Ascending aorta (tissue), 2 donors: ENCODE data around the gene JAZF1. TPM values are rescaled to one million over a fixed set of nuclear protein-coding genes. Genes with fewer than 3 reads are reported as not detected.

Experiments used
- DNase-seq, 2 donors: peaks; one replicate each; pipeline ENCODE4 v3.0.0-alpha.2; 2019; ENCODE audit warnings: low spot score in 2 of 2
- H3K27ac ChIP-seq, 2 donors: fragments of 200-600 bp; sonication (generic); one replicate each; pipeline ENCODE4 v1.5.1; 2016 to 2017; ENCODE audit warnings: mild to moderate bottlenecking in 1 of 2
- H3K27me3 ChIP-seq: fragments of 200-600 bp; sonication (generic); one replicate; pipeline ENCODE4 v1.5.1; 2017
- H3K36me3 ChIP-seq, 2 donors: fragments of 200-600 bp; sonication (generic); one replicate each; pipeline ENCODE4 v1.5.1; 2016
- H3K4me1 ChIP-seq, 2 donors: fragments of 200-600 bp; sonication (generic); one replicate each; pipeline ENCODE4 v1.5.1; 2016 to 2017; ENCODE audit warnings: mild to moderate bottlenecking in 1 of 2
- H3K4me3 ChIP-seq, 2 donors: fragments of 200-600 bp; sonication (generic); one replicate each; pipeline ENCODE4 v1.5.1; 2016 to 2017; ENCODE audit warnings: mild to moderate bottlenecking in 1 of 2
- H3K9me3 ChIP-seq, 2 donors: fragments of 200-600 bp; sonication (generic); one replicate each; pipeline ENCODE4 v1.5.1; 2016
- intact Hi-C: fragments of 100-400 bp; cut with DNase I; formaldehyde crosslinking; loops from one replicate; pipeline ENCODE4 v1.15.1; 2023
- total RNA-seq: library from RNA; depleted of rRNA; stranded (reverse); fragments of >200 nt; gene quantifications from one replicate; pipeline ENCODE4 v1.1.0, GENCODE V29; 2016
- TF ChIP-seq, protein P1 (sequence below), 3 experiments: fragments of 200-600 bp in 2 of 3; fragments of 450-650 bp in 1 of 3; sonication (generic) in 2 of 3; IDR thresholded peaks; one replicate each; pipeline ENCODE4 v1.5.1; 2016 to 2019; ENCODE audit warnings: antibody characterized with exemption in 3 of 3, mild to moderate bottlenecking in 1 of 3, moderate library complexity in 1 of 3

Gene JAZF1
- total RNA-seq, 1 donor from 2014 or later, result 37.7 TPM

DNA sequence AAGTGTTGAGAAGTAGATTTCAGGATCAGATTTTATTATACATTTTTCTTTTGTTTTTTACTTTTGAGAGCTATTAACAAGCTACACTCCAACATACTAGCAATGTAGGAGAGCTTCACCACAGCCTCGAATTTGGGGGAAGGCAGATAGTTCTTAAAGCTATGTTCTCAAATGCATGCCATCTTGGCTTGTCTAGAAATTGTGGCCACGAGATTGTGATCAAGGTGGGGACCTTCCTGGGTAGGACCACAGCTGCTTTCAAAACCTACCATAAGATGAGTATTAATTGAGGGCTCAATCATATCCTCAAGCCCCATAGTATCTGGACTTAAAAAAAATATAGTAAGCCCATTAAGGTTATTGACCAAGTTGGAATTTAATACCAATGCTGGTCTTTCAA lies 27.9 kb upstream of the JAZF1 start:
- intact Hi-C loops, result no loop called here
- H3K4me3 ChIP-seq, result no peak overlapping the region

DNA sequence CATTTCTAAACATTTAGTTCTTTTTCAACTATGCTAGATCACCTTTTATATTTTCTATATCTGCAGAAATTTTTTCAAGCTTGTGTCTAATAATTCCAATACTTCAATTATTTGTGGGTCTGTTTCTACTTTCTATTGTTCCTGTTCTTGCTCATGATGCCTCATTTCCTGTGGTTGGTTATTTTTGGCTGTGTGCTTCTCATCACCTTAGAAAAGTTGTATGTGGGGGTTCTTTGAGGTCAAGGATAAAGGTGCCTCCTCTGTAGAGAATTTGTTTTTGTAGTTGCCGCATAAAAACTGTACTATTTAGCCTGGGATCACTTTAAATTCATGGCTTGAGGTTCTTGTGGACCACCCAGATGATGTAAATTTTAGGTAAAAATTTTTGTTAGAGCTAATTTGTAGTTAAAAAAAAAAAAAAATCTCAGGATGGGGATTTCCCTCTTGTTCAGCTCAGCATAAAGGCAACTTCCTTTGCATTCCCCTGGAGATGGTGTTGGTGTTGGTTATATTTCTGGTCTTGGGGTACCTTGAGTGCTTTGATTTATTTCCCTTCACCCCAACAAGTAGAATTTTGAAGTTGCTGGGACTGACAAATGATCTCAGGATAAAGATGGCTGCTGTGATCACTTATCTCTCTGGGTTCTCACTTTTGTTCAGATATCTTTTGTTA lies 27.0 kb upstream of the JAZF1 start:
- DNase-seq, result no peak
- intact Hi-C loops, result no loop called here
- no peaks in the 10 kb centered on the region for H3K27me3 ChIP-seq
- no peaks in the 10 kb centered on the region for H3K36me3 ChIP-seq
- H3K27ac ChIP-seq, result no peak overlapping the region
- H3K9me3 ChIP-seq, result no peaks in the 10 kb centered on the region
- no peaks in the 10 kb centered on the region for H3K4me1 ChIP-seq
- TF ChIP-seq, protein P1, sequence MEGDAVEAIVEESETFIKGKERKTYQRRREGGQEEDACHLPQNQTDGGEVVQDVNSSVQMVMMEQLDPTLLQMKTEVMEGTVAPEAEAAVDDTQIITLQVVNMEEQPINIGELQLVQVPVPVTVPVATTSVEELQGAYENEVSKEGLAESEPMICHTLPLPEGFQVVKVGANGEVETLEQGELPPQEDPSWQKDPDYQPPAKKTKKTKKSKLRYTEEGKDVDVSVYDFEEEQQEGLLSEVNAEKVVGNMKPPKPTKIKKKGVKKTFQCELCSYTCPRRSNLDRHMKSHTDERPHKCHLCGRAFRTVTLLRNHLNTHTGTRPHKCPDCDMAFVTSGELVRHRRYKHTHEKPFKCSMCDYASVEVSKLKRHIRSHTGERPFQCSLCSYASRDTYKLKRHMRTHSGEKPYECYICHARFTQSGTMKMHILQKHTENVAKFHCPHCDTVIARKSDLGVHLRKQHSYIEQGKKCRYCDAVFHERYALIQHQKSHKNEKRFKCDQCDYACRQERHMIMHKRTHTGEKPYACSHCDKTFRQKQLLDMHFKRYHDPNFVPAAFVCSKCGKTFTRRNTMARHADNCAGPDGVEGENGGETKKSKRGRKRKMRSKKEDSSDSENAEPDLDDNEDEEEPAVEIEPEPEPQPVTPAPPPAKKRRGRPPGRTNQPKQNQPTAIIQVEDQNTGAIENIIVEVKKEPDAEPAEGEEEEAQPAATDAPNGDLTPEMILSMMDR (IDR thresholded peaks at IDR 0.05), result no peak
- H3K4me3 ChIP-seq, result no peak overlapping the region

More for the DNA sequence above, 27.9 kb upstream of the JAZF1 start:
- no peaks in the 10 kb centered on the region for H3K27me3 ChIP-seq
- no peaks in the 10 kb centered on the region for H3K4me1 ChIP-seq
- no peak overlapping the region for H3K27ac ChIP-seq
- no peaks in the 10 kb centered on the region for H3K9me3 ChIP-seq
- H3K36me3 ChIP-seq, result no peaks in the 10 kb centered on the region
- TF ChIP-seq, protein P1 (IDR thresholded peaks at IDR 0.05), result no peak
- no peak for DNase-seq

DNA sequence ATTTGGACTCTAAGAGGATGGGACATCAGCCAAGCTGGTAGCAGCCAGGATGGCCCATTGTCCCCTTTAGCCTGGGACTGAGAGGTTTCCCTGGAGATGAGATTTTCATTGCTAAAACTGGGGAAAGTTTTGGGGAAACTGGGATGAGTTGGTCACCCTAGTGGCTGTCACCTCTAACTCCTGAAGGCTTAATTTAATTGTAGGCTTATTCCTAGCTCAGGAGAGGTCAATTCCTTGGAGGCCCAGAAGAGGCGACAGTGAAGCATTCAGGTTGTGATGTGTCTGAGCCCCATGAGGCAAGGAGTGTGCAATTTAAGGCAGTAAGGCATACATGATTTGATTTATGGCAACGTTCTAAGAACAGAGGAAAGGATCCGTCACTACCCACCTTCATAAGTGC lies 24.9 kb upstream of the JAZF1 start:
- Histone ChIP-seq H3K36me3 (no peaks in the 10 kb centered on the region), H3K4me3 (no peak overlapping the region), H3K27me3 (no peaks in the 10 kb centered on the region), H3K9me3 (no peaks in the 10 kb centered on the region), H3K27ac (no peak overlapping the region), H3K4me1 (no peaks in the 10 kb centered on the region)
- TF ChIP-seq, protein P1 (IDR thresholded peaks at IDR 0.05), result no peak
- DNase-seq, result no peak
- intact Hi-C loops, result no loop called here

GRCh38 chr7:28203508-28204240 lies 23.1 kb upstream of the JAZF1 start:
- Histone ChIP-seq H3K4me1 (no peaks in the 10 kb centered on the region), H3K9me3 (no peaks in the 10 kb centered on the region), H3K27ac (no peak overlapping the region), H3K27me3 (no peaks in the 10 kb centered on the region), H3K4me3 (no peak overlapping the region), H3K36me3 (no peaks in the 10 kb centered on the region)
- intact Hi-C loops, result no loop called here
- DNase-seq, result no peak
- TF ChIP-seq, protein P1 (IDR thresholded peaks at IDR 0.05), result no peak

DNA sequence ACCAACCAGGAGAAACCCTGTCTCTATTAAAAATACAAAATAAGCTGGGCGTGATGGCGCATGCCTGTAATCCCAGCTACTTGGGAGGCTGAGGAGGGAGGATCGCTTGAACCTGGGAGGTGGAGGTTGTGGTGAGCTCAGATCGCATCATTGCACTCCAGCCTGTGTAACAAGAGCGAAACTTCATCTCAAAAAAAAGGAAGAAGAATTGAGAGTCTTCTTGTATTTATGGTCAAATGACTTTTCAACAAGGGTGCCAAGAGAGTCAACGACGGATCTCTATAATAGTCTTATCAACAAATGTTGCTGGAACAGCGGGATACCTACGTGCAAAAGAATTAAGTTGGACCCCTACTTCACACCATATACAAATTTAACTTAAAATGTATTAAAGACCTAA lies 21.6 kb upstream of the JAZF1 start:
- Histone ChIP-seq H3K9me3 (no peaks in the 10 kb centered on the region), H3K36me3 (no peaks in the 10 kb centered on the region), H3K4me1 (no peaks in the 10 kb centered on the region), H3K4me3 (no peak overlapping the region), H3K27ac (no peak overlapping the region), H3K27me3 (no peaks in the 10 kb centered on the region)
- TF ChIP-seq, protein P1 (IDR thresholded peaks at IDR 0.05), result no peak
- intact Hi-C loops, result no loop called here
- no peak for DNase-seq
